Neural progenitor cell (in vitro differentiated cells): ENCODE results near the gene TSTD2. TPM values are rescaled to one million over a fixed set of nuclear protein-coding genes. Genes with fewer than 3 reads are reported as not detected.

Experiments used
- DNase-seq: peaks from one replicate; pipeline ENCODE4 v3.0.0-alpha.2; 2016; ENCODE audit warnings: low spot score
- H2AFZ ChIP-seq: fragments of 200-600 bp; sonication (generic); replicated peaks from 2 replicates; pipeline ENCODE4 v1.6.1; 2016; ENCODE audit warnings: antibody characterized with exemption
- H3F3A ChIP-seq: fragments of 200-600 bp; sonication (generic); 2 replicates; pipeline ENCODE4 v1.6.1; 2016; ENCODE audit warnings: antibody characterized with exemption, low read depth
- H3K27ac ChIP-seq: fragments of 200-600 bp; sonication (generic); 2 replicates; pipeline ENCODE4 v1.5.1; 2016; ENCODE audit warnings: mild to moderate bottlenecking
- H3K27me3 ChIP-seq: fragments of 200-600 bp; sonication (generic); 2 replicates; pipeline ENCODE4 v1.6.1; 2016; ENCODE audit warnings: mild to moderate bottlenecking, moderate library complexity
- H3K36me3 ChIP-seq: fragments of 200-600 bp; sonication (generic); 2 replicates; pipeline ENCODE4 v1.5.1; 2016
- H3K4me1 ChIP-seq: fragments of 200-600 bp; sonication (generic); 2 replicates; pipeline ENCODE4 v1.6.1; 2016; ENCODE audit warnings: mixed run types
- H3K4me2 ChIP-seq: fragments of 200-600 bp; sonication (generic); 2 replicates; pipeline ENCODE4 v1.6.1; 2016
- H3K4me3 ChIP-seq: fragments of 200-600 bp; sonication (generic); 2 replicates; pipeline ENCODE4 v1.5.1; 2016
- H3K79me2 ChIP-seq: fragments of 200-600 bp; sonication (generic); 2 replicates; pipeline ENCODE4 v1.6.1; 2016; ENCODE audit warnings: low read depth
- H3K9ac ChIP-seq: fragments of 200-600 bp; sonication (generic); 2 replicates; pipeline ENCODE4 v1.6.1; 2016
- H3K9me3 ChIP-seq: fragments of 200-600 bp; sonication (generic); 2 replicates; pipeline ENCODE4 v1.5.1; 2016; ENCODE audit warnings: low read depth
- H4K20me1 ChIP-seq: fragments of 200-600 bp; sonication (generic); 2 replicates; pipeline ENCODE4 v1.6.1; 2016; ENCODE audit warnings: low read depth
- H3K27ac Mint-ChIP-seq: 3 replicates; pipeline ENCODE4 v1.8.0; 2021; ENCODE audit warnings: mixed read lengths
- H3K27me3 Mint-ChIP-seq: 2 replicates; pipeline ENCODE4 v1.8.0; 2022; ENCODE audit warnings: low read depth, mild to moderate bottlenecking, inconsistent platforms, moderate library complexity, mixed read lengths; ENCODE audit not compliant: insufficient read depth
- H3K36me3 Mint-ChIP-seq: 3 replicates; pipeline ENCODE4 v1.8.0; 2021; ENCODE audit warnings: mixed read lengths
- H3K4me1 Mint-ChIP-seq: 3 replicates; pipeline ENCODE4 v1.8.0; 2021; ENCODE audit warnings: mixed read lengths
- H3K4me3 Mint-ChIP-seq: 3 replicates; pipeline ENCODE4 v1.8.0; 2021; ENCODE audit warnings: mild to moderate bottlenecking, moderate library complexity, mixed read lengths
- H3K9me3 Mint-ChIP-seq: 3 replicates; pipeline ENCODE4 v1.8.0; 2020; ENCODE audit warnings: mixed read lengths
- EZH2 ChIP-seq: fragments of 200-600 bp; sonication (generic); IDR thresholded peaks from 2 replicates; pipeline ENCODE4 v1.6.1; 2017; ENCODE audit warnings: antibody characterized with exemption, mild to moderate bottlenecking, moderate library complexity
- EZH2phosphoT487 ChIP-seq: fragments of 200-600 bp; sonication (generic); IDR thresholded peaks from 2 replicates; pipeline ENCODE4 v1.6.1; 2017; ENCODE audit warnings: antibody characterized with exemption
- total RNA-seq: library from RNA; depleted of rRNA; stranded (reverse); fragments of >200 nt; gene quantifications from 2 replicates; pipeline ENCODE4 v1.2.3, GENCODE V29; 2015; ENCODE audit warnings: low replicate concordance
- TF ChIP-seq, protein P1 (sequence below): fragments of 200-600 bp; sonication (generic); IDR thresholded peaks from 2 replicates; pipeline ENCODE4 v1.5.1; 2017; ENCODE audit warnings: antibody characterized with exemption, mild to moderate bottlenecking

The TSTD2 gene
- total RNA-seq, 1 donor from 2014 or later, result 45.4 TPM

DNA sequence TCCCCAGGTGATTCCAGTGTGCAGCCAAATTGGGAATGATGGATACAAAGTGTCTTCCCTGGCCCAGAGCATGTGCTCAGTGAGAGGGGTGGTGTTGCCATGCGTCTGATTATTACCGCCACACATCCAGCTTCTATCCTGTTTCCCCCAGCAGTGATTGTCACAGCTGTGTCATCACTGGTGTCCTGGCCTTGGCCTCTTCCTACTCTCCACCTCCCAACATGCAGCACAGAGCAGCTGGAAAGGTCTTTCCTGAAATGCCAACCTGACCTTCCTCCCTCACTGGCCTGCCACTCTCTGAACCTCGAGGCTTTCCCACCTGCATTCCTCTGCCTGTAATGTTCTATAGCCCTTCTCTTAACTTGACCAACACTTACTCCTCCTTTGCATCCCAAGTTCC, 71.7 kb downstream of the TSTD2 start:
- Histone ChIP-seq H3K4me1 (peaks cover 19% of the 10 kb centered on the region), H3K27me3 (no peaks in the 10 kb centered on the region), H3K79me2 (no peaks in the 10 kb centered on the region), H3K9ac (no peak overlapping the region), H4K20me1 (no peaks in the 10 kb centered on the region), H3K27ac (no peak overlapping the region), H2AFZ (no peak overlapping the region), H3K36me3 (no peaks in the 10 kb centered on the region), H3K4me2 (no peak overlapping the region), H3F3A (no peaks in the 10 kb centered on the region), H3K9me3 (no peaks in the 10 kb centered on the region), H3K4me3 (no peak overlapping the region)
- TF ChIP-seq EZH2 (no peak), EZH2phosphoT487 (no peak)
- TF ChIP-seq, protein P1, sequence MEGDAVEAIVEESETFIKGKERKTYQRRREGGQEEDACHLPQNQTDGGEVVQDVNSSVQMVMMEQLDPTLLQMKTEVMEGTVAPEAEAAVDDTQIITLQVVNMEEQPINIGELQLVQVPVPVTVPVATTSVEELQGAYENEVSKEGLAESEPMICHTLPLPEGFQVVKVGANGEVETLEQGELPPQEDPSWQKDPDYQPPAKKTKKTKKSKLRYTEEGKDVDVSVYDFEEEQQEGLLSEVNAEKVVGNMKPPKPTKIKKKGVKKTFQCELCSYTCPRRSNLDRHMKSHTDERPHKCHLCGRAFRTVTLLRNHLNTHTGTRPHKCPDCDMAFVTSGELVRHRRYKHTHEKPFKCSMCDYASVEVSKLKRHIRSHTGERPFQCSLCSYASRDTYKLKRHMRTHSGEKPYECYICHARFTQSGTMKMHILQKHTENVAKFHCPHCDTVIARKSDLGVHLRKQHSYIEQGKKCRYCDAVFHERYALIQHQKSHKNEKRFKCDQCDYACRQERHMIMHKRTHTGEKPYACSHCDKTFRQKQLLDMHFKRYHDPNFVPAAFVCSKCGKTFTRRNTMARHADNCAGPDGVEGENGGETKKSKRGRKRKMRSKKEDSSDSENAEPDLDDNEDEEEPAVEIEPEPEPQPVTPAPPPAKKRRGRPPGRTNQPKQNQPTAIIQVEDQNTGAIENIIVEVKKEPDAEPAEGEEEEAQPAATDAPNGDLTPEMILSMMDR, result no peak
- Mint-ChIP-seq H3K27ac (no peak overlapping the region), H3K9me3 (no peaks in the 10 kb centered on the region), H3K4me3 (no peak overlapping the region), H3K27me3 (peaks cover 8% of the 10 kb centered on the region), H3K4me1 (peaks cover 14% of the 10 kb centered on the region), H3K36me3 (no peaks in the 10 kb centered on the region)
- DNase-seq, result no peak

DNA sequence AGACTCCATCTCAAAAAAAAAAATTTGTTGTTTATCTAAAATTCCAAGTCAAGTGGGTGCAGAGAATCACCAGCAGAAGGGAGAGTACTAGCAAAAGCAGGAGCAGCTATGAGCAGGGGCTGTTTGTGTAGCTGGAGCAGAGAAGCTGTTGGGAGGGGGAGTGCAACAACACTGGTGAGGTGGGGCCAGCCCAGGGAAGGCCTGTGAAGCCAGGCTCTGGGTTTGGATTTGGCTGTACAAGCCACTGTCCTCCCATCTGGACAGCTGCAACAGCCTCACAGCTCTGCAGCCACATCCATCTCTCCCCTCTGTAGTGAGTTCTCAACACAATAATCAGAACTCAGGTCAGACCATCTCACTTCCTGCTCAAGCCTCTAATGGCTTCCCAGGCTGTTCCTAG, 72.3 kb downstream of the TSTD2 start:
- H3K27ac Mint-ChIP-seq, result no peak overlapping the region

DNA sequence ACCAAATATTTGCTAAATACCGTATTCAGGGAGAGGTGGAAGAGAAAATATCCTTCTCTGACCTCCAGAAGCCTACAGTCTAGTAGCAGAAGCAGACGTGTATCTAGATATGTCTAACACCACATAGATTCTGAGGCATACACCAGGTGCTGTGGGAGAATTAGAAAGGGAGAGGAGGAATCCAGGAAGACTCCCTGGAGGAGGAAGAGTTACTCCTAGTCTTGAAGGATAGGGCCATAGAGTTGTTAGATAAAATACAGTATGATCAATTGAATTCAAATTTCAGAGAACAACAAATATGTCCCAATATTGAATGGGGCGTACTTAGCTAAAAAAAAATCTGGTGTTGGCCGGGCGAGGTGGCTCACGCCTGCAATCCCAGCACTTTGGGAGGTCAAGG, 73.0 kb downstream of the TSTD2 start:
- Histone ChIP-seq H3K4me2 (no peak overlapping the region), H3K4me3 (no peak overlapping the region), H3K36me3 (no peaks in the 10 kb centered on the region), H3K9ac (no peak overlapping the region), H3K9me3 (no peaks in the 10 kb centered on the region), H3K27ac (no peak overlapping the region), H2AFZ (no peak overlapping the region), H3K27me3 (no peaks in the 10 kb centered on the region), H3F3A (no peaks in the 10 kb centered on the region), H3K4me1 (peaks cover 22% of the 10 kb centered on the region), H3K79me2 (no peaks in the 10 kb centered on the region), H4K20me1 (no peaks in the 10 kb centered on the region)
- TF ChIP-seq, protein P1, result no peak
- TF ChIP-seq EZH2phosphoT487 (no peak), EZH2 (no peak)
- no peak overlapping the region for H3K4me3 Mint-ChIP-seq
- peaks cover 5% of the 10 kb centered on the region for H3K27me3 Mint-ChIP-seq
- H3K9me3 Mint-ChIP-seq, result no peaks in the 10 kb centered on the region
- no peaks in the 10 kb centered on the region for H3K36me3 Mint-ChIP-seq
- no peak overlapping the region for H3K27ac Mint-ChIP-seq
- DNase-seq, result no peak
- peaks cover 18% of the 10 kb centered on the region for H3K4me1 Mint-ChIP-seq

More for the DNA sequence above, 72.3 kb downstream of the TSTD2 start:
- Histone ChIP-seq H3K27ac (no peak overlapping the region), H2AFZ (no peak overlapping the region), H4K20me1 (no peaks in the 10 kb centered on the region), H3K4me2 (no peak overlapping the region), H3K4me1 (peaks cover 19% of the 10 kb centered on the region), H3K27me3 (no peaks in the 10 kb centered on the region), H3K9ac (no peak overlapping the region), H3K79me2 (no peaks in the 10 kb centered on the region), H3K9me3 (no peaks in the 10 kb centered on the region), H3K4me3 (no peak overlapping the region), H3F3A (no peaks in the 10 kb centered on the region), H3K36me3 (no peaks in the 10 kb centered on the region)
- no peak for DNase-seq
- Mint-ChIP-seq H3K4me1 (peaks cover 14% of the 10 kb centered on the region), H3K4me3 (no peak overlapping the region), H3K36me3 (no peaks in the 10 kb centered on the region), H3K27me3 (peaks cover 5% of the 10 kb centered on the region), H3K9me3 (no peaks in the 10 kb centered on the region)
- TF ChIP-seq, protein P1, result no peak
- TF ChIP-seq EZH2 (no peak), EZH2phosphoT487 (no peak)
